Measurements from ENCODE around the gene SIK3.

- TF ChIP-seq POLR2A (IDR thresholded peaks at IDR 0.05; ENCODE audit: extremely low read depth, insufficient read length) (no peak), CTCF (IDR thresholded peaks at IDR 0.05; ENCODE audit: low read depth, low read length) (no peak)
Observed at GRCh38 chr11:116939499-116939898, 158.7 kb downstream of the SIK3 start.
